ENCODE results near the gene PIK3CB. TPM values are rescaled to one million over a fixed set of nuclear protein-coding genes. Genes with fewer than 3 reads are reported as not detected.
"Not testable (repeated sequence)": the region's sequence is repeated elsewhere in the genome, so short reads cannot be mapped to it uniquely, and the experiment has no call there.

The PIK3CB gene
- total and polyA plus RNA-seq, 4 donors = 12.8 to 41.9 (median 27.5) TPM

DNA sequence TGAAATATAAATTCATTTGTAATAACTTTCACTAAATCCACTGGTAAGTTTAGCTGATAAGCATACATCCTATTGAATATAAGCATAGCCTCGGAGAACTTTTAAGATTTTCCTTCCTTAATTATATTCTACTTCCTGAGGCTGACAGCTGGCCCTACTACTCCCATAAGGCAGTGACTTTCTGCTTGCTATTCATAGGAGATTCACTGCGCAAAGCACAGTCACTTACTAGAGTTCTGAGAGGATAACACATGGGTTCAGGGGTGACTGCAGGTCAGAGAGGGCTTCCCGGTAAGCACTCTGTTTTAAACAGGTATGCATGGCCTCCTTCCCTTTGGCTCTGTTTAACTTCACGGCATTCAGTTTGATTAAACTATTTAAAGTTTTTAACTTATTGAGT is 150.3 kb downstream of the PIK3CB start:
- DNase-seq (no peak), ATAC-seq (ENCODE audit: insufficient read depth, low FRiP score) (no peak)
- 39 to 55% methylated on average over 4 of the region's 4 CpGs for WGBS, 2 donors
- Histone ChIP-seq H3K9me3 (ENCODE audit: control insufficient read depth in 4 of 4, insufficient read depth in 3 of 4, low read length in 3 of 4) (no peaks in the 10 kb centered on the region), H3K36me3 (ENCODE audit: control insufficient read depth in 4 of 4, insufficient read depth in 4 of 4, low read length in 4 of 4) (peaks cover 0 to 4% (median 3%) of the 10 kb centered on the region in 4 donors), H3K9ac (ENCODE audit: insufficient read depth in 1 of 2, low read length in 2 of 2) (no peak overlapping the region), H3K4me3 (no peak overlapping the region), H3K4me1 (ENCODE audit: control insufficient read depth in 5 of 5, insufficient read depth in 5 of 5, low read length in 5 of 5) (peaks cover 0 to 3% (median 0%) of the 10 kb centered on the region in 5 donors), H3K27ac (ENCODE audit: low read depth in 1 of 2, low read length in 1 of 2) (no peak overlapping the region), H3K27me3 (ENCODE audit: control insufficient read depth in 3 of 3, insufficient read depth in 3 of 3, low read length in 2 of 3) (no peaks in the 10 kb centered on the region)
- TF ChIP-seq, protein P1, sequence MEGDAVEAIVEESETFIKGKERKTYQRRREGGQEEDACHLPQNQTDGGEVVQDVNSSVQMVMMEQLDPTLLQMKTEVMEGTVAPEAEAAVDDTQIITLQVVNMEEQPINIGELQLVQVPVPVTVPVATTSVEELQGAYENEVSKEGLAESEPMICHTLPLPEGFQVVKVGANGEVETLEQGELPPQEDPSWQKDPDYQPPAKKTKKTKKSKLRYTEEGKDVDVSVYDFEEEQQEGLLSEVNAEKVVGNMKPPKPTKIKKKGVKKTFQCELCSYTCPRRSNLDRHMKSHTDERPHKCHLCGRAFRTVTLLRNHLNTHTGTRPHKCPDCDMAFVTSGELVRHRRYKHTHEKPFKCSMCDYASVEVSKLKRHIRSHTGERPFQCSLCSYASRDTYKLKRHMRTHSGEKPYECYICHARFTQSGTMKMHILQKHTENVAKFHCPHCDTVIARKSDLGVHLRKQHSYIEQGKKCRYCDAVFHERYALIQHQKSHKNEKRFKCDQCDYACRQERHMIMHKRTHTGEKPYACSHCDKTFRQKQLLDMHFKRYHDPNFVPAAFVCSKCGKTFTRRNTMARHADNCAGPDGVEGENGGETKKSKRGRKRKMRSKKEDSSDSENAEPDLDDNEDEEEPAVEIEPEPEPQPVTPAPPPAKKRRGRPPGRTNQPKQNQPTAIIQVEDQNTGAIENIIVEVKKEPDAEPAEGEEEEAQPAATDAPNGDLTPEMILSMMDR (IDR thresholded peaks at IDR 0.05; ENCODE audit: control extremely low read depth, extremely low read depth) = no peak

DNA sequence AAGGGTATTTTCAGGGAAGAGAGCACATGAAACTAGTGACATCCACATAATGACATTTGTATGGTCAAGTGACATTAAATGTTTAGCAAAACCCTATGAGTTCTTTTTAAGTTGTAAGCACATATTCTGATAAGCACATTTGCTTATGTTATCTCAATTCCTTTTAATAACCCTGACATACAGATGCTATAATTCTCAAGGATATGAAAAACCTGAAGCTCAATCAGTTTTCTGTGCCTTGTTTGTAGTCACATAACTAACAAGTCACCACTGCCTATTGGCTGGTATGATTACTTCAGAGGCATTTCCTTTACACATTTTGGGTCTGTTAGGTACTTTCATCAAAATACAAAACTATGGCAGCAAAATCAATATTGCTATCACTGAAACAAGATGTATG is 152.1 kb downstream of the PIK3CB start:
- no peak for DNase-seq
- no peak for ATAC-seq (ENCODE audit: insufficient read depth, low FRiP score)
- H3K9ac ChIP-seq (ENCODE audit: insufficient read depth in 1 of 2, low read length in 2 of 2) = no peak overlapping the region
- no peaks in the 10 kb centered on the region for H3K27me3 ChIP-seq (ENCODE audit: control insufficient read depth in 3 of 3, insufficient read depth in 3 of 3, low read length in 2 of 3)
- no peak overlapping the region for H3K4me3 ChIP-seq
- peaks cover 0 to 3% (median 0%) of the 10 kb centered on the region in 5 donors for H3K4me1 ChIP-seq (ENCODE audit: control insufficient read depth in 5 of 5, insufficient read depth in 5 of 5, low read length in 5 of 5)
- TF ChIP-seq, protein P1 (IDR thresholded peaks at IDR 0.05; ENCODE audit: control extremely low read depth, extremely low read depth) = no peak
- H3K27ac ChIP-seq (ENCODE audit: low read depth in 1 of 2, low read length in 1 of 2) = no peak overlapping the region
- no peaks in the 10 kb centered on the region for H3K9me3 ChIP-seq (ENCODE audit: control insufficient read depth in 4 of 4, insufficient read depth in 3 of 4, low read length in 3 of 4)
- peaks cover 0 to 4% (median 2%) of the 10 kb centered on the region in 4 donors for H3K36me3 ChIP-seq (ENCODE audit: control insufficient read depth in 4 of 4, insufficient read depth in 4 of 4, low read length in 4 of 4)

DNA sequence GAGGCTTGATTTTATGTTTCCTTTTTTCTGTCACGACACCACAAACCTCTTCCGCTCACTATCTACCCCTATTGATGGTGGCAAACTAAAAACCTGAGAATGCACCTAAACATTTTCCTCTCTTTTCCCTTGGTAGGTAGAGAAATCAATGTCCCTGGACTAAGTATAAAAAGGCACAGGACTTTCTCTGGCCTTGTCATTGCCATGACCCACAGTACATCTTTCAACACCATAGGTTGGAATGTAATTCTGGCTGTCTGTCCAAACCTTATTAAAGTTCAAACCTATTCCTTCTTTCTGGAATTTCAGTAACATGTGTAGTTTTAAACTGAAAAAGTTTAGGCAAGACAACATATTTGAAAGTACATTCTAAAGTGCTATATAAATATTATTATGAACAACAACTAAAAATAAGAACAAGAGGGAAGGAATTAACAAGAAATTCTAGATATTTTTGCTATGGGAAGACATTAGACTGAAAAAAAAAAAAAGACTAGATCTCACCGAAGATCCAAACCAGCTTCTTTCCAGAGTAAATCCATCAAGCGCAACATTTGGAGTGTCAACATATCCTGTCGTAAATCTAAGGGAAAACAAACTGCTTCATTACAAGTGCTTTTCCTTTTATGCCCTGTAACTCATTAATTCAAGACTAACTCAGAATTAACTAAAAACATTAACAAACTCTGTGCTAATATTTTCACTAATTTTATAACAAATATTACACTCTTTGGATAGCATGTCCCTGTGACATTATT is 153.1 kb downstream of the PIK3CB start:
- Histone ChIP-seq H3K9me3 (ENCODE audit: control insufficient read depth in 4 of 4, insufficient read depth in 3 of 4, low read length in 3 of 4) (peaks cover 0 to 3% (median 0%) of the 10 kb centered on the region in 4 donors), H3K27me3 (ENCODE audit: control insufficient read depth in 3 of 3, insufficient read depth in 3 of 3, low read length in 2 of 3) (no peaks in the 10 kb centered on the region), H3K4me1 (ENCODE audit: control insufficient read depth in 5 of 5, insufficient read depth in 5 of 5, low read length in 5 of 5) (peaks cover 0 to 1% (median 0%) of the 10 kb centered on the region in 5 donors), H3K36me3 (ENCODE audit: control insufficient read depth in 4 of 4, insufficient read depth in 4 of 4, low read length in 4 of 4) (peaks cover 0 to 6% (median 2%) of the 10 kb centered on the region in 4 donors), H3K27ac (ENCODE audit: low read depth in 1 of 2, low read length in 1 of 2) (no peak overlapping the region), H3K4me3 (no peak overlapping the region), H3K9ac (ENCODE audit: insufficient read depth in 1 of 2, low read length in 2 of 2) (no peak overlapping the region)
- 64 to 73% methylated on average over 5 of the region's 5 CpGs for WGBS, 2 donors
- TF ChIP-seq, protein P1 (IDR thresholded peaks at IDR 0.05; ENCODE audit: control extremely low read depth, extremely low read depth) = no peak
- no peak for ATAC-seq (ENCODE audit: insufficient read depth, low FRiP score)
- DNase-seq = no peak

DNA sequence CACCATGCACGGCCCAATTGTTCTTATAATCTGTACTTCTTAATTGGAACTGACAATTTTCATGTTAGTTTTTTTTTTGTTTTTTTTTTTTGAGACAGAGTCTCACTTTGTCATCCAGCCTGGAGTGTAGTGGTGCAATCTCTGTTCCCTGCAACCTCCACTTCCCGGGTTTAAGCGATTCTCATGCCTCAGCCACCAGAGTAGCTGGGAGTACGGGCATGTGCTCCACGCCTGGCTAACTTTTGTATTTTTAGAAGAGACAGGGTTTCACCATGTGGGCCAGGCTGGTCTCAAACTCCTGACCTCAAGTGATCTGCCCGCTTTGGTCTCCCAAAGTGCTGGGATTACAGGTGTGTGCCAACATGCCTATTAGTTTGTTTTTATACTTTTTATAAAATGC is 153.8 kb downstream of the PIK3CB start:
- H3K36me3 ChIP-seq (ENCODE audit: control insufficient read depth in 4 of 4, insufficient read depth in 4 of 4, low read length in 4 of 4); DNase-seq; H3K4me3 ChIP-seq; ATAC-seq (ENCODE audit: insufficient read depth, low FRiP score); H3K27ac ChIP-seq (ENCODE audit: low read depth in 1 of 2, low read length in 1 of 2); H3K9me3 ChIP-seq (ENCODE audit: control insufficient read depth in 4 of 4, insufficient read depth in 3 of 4, low read length in 3 of 4); H3K4me1 ChIP-seq (ENCODE audit: control insufficient read depth in 5 of 5, insufficient read depth in 5 of 5, low read length in 5 of 5); H3K27me3 ChIP-seq (ENCODE audit: control insufficient read depth in 3 of 3, insufficient read depth in 3 of 3, low read length in 2 of 3); H3K9ac ChIP-seq (ENCODE audit: insufficient read depth in 1 of 2, low read length in 2 of 2): not testable (repeated sequence)
- 96 to 97% methylated on average over 6 of the region's 6 CpGs for WGBS, 2 donors

Data from lung (tissue), 12 donors.